Activated naive CD4-positive, alpha-beta T cell (primary cell): ENCODE measurements around the gene SCAMP4.

Experiments used
- DNase-seq, 4 experiments: peaks; one replicate each; lab custom pipeline; 2025; lab: John Stamatoyannopoulos, UW

The SCAMP4 gene

GRCh38 chr19:1938071-1938470 is 32.9 kb downstream of the SCAMP4 start:
- DNase-seq: no peak

- peak in 1 of 4 experiments; percentile 24 for DNase-seq
Observed at GRCh38 chr19:1941146-1942077, 36.2 kb downstream of the SCAMP4 start, which contains the start of gene CSNK1G2. TSS of gene CSNK1G2 (plus strand) at chr19:1941172. CDS start at chr19:1969773, 28,601 bp downstream.

GRCh38 chr19:1942078-1942933 is 37.1 kb downstream of the SCAMP4 start:
- peak; percentile 29 to 60 (median 48) for DNase-seq

GRCh38 chr19:1942934-1943555 is 37.8 kb downstream of the SCAMP4 start:
- no peak for DNase-seq

- no peak for DNase-seq
Observed at GRCh38 chr19:1943661-1944087, 38.5 kb downstream of the SCAMP4 start.

- no peak for DNase-seq
Observed at GRCh38 chr19:1944088-1944915, 39.1 kb downstream of the SCAMP4 start.

- no peak for DNase-seq
Observed at GRCh38 chr19:1944916-1945561, 39.8 kb downstream of the SCAMP4 start.

GRCh38 chr19:1945899-1946298 is 40.7 kb downstream of the SCAMP4 start:
- no peak for DNase-seq

- no peak for DNase-seq
Observed at GRCh38 chr19:1947651-1948209, 42.5 kb downstream of the SCAMP4 start.

- DNase-seq: no peak
Observed at GRCh38 chr19:1949304-1950101, 44.3 kb downstream of the SCAMP4 start.

- no peak for DNase-seq
Observed at GRCh38 chr19:1950640-1951039, 45.4 kb downstream of the SCAMP4 start.

GRCh38 chr19:1952635-1953034 is 47.4 kb downstream of the SCAMP4 start:
- no peak for DNase-seq

GRCh38 chr19:1953037-1953436 is 47.8 kb downstream of the SCAMP4 start:
- DNase-seq: no peak

- DNase-seq: no peak
Observed at GRCh38 chr19:1953441-1954094, 48.4 kb downstream of the SCAMP4 start.

GRCh38 chr19:1954532-1954933 is 49.3 kb downstream of the SCAMP4 start:
- no peak for DNase-seq

GRCh38 chr19:1955171-1956121 is 50.2 kb downstream of the SCAMP4 start:
- no peak for DNase-seq

- DNase-seq: no peak
Observed at GRCh38 chr19:1956122-1956494, 50.9 kb downstream of the SCAMP4 start.
